A673 (cell line): Measurements from ENCODE around the gene GRIN2C.

Source experiments
- EZH2 ChIP-seq: fragments of 200-600 bp; sonication (generic); IDR thresholded peaks from 2 replicates; pipeline ENCODE4 v1.6.1; 2017; ENCODE audit warnings: borderline replicate concordance, low read depth, mild to moderate bottlenecking, mixed read lengths, antibody characterized with exemption, low read length; ENCODE audit not compliant: poor library complexity, severe bottlenecking
- TF ChIP-seq, protein P1 (sequence below): fragments of 300-800, 200-600 bp; sonication (generic); conservative IDR thresholded peaks from 2 replicates; pipeline ENCODE4 v1.5.1; 2017; ENCODE audit warnings: low read depth, mild to moderate bottlenecking, antibody characterized with exemption, low read length, moderate library complexity, mixed read lengths

DNA sequence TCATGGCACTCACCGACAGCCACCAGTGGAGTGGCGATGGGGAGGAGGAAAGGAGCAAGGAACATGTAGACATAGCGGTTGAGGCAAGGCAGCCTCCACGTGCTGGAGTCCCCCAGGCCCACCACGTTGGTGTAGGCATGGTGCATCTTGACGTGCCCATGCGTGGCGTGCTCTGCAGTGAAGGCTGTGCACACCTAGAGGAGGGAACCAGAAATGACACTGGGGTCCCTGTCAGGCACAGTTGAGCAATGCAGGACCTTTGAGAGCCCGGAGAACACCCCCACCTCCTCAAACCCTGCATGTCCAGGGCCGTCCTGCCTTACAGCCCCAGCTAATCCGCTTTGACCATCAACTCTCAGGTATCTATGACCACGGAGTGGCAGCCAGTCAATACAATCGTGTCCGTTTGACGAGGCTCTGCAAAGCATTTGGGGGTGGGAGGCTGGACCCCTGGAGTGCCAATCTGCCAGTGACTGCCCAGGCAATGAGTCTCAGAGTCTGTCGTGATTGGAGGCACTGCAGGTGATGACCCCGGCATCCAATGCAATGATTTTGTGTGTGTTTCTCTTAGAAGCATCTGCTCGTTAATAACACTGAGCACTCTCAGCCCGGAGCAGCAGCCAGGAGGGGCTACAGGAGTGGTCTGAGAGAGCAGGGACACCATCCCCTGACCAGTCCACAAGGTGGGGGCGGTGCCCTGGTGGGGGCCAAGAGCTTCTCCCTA, 23.0 kb upstream of the GRIN2C start:
- TF ChIP-seq, protein P1, sequence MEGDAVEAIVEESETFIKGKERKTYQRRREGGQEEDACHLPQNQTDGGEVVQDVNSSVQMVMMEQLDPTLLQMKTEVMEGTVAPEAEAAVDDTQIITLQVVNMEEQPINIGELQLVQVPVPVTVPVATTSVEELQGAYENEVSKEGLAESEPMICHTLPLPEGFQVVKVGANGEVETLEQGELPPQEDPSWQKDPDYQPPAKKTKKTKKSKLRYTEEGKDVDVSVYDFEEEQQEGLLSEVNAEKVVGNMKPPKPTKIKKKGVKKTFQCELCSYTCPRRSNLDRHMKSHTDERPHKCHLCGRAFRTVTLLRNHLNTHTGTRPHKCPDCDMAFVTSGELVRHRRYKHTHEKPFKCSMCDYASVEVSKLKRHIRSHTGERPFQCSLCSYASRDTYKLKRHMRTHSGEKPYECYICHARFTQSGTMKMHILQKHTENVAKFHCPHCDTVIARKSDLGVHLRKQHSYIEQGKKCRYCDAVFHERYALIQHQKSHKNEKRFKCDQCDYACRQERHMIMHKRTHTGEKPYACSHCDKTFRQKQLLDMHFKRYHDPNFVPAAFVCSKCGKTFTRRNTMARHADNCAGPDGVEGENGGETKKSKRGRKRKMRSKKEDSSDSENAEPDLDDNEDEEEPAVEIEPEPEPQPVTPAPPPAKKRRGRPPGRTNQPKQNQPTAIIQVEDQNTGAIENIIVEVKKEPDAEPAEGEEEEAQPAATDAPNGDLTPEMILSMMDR, result no peak
- TF ChIP-seq EZH2, result no peak
